ENCODE data around the gene CST6.
"Not testable (repeated sequence)": the region's sequence is repeated elsewhere in the genome, so short reads cannot be mapped to it uniquely, and the experiment has no call there.

Gene CST6

GRCh38 chr11:66015936-66016792, 4.4 kb downstream of the CST6 start:
- ATAC-seq = no peak

- no peak for ATAC-seq
Measured at GRCh38 chr11:66016793-66017177, 5.0 kb downstream of the CST6 start.

GRCh38 chr11:66017321-66017720, 5.5 kb downstream of the CST6 start:
- ATAC-seq = no peak

- ATAC-seq = no peak
Measured at GRCh38 chr11:66020212-66020611, 8.4 kb downstream of the CST6 start.

GRCh38 chr11:66020618-66021357, 9.0 kb downstream of the CST6 start:
- ATAC-seq = peak in 1 of 2 donors; percentile 41

- peak; percentile 87 to 88 for ATAC-seq
Measured at GRCh38 chr11:66022401-66023185, 10.8 kb downstream of the CST6 start.

GRCh38 chr11:66023186-66023440, 11.3 kb downstream of the CST6 start:
- not testable (repeated sequence) for ATAC-seq

- ATAC-seq = no peak
Measured at GRCh38 chr11:66026017-66026529, 14.3 kb downstream of the CST6 start, which contains the start of gene CATSPER1. Gene CATSPER1, minus strand, starts transcription at chr11:66026479. Its CDS starts 100 bp downstream, at chr11:66026379.

GRCh38 chr11:66032957-66033735, 21.3 kb downstream of the CST6 start:
- ATAC-seq = no peak

GRCh38 chr11:66035653-66036333, 24.0 kb downstream of the CST6 start:
- no peak for ATAC-seq

GRCh38 chr11:66036334-66036710, 24.5 kb downstream of the CST6 start:
- no peak for ATAC-seq

- no peak for ATAC-seq
Measured at GRCh38 chr11:66037327-66037726, 25.5 kb downstream of the CST6 start.

- no peak for ATAC-seq
Measured at GRCh38 chr11:66039765-66040164, 28.0 kb downstream of the CST6 start.

GRCh38 chr11:66042227-66042995, 30.6 kb downstream of the CST6 start:
- no peak for ATAC-seq

GRCh38 chr11:66042996-66043906, 31.4 kb downstream of the CST6 start:
- no peak for ATAC-seq

- ATAC-seq = peak; percentile 71 to 80
Measured at GRCh38 chr11:66044757-66045156, 32.9 kb downstream of the CST6 start.

GRCh38 chr11:66045177-66045639, 33.4 kb downstream of the CST6 start:
- peak; percentile 87 to 90 for ATAC-seq

GRCh38 chr11:66046901-66047300, 35.1 kb downstream of the CST6 start:
- no peak for ATAC-seq

GRCh38 chr11:66047541-66048365, 35.9 kb downstream of the CST6 start:
- no peak for ATAC-seq
